Body of pancreas (tissue), 4 donors: ENCODE results near the gene CREB5. TPM values are rescaled to one million over a fixed set of nuclear protein-coding genes. Genes with fewer than 3 reads are reported as not detected.

Experiments
- ATAC-seq: fragments of 150-250 bp; one replicate; pipeline ENCODE4 v1.9.1; 2016
- DNase-seq, 4 donors: peaks; one replicate each; pipeline ENCODE4 v3.0.0-alpha.2; 2019
- H3K27ac ChIP-seq, 4 donors: fragments of 200-600 bp; sonication (generic); 1 replicate in 3 of 4; 2 replicates in 1 of 4; pipeline versions ENCODE4 v1.5.1 to v1.6.1; 2016 to 2019; ENCODE audit warnings: mild to moderate bottlenecking in 1 of 4, mixed read lengths in 1 of 4, moderate library complexity in 1 of 4
- H3K27me3 ChIP-seq, 2 donors: fragments of 200-600 bp; sonication (generic); one replicate each; pipeline ENCODE4 v1.6.0; 2016; ENCODE audit warnings: mild to moderate bottlenecking in 1 of 2
- H3K36me3 ChIP-seq, 2 donors: fragments of 200-600 bp; sonication (generic); replicated peaks in 1 of 2; 2 replicates each; pipeline ENCODE4 v1.5.1; 2016; ENCODE audit warnings: low read depth in 2 of 2; ENCODE audit not compliant: insufficient read depth in 1 of 2
- H3K4me1 ChIP-seq: fragments of 200-600 bp; sonication (generic); one replicate; pipeline ENCODE4 v1.6.0; 2016
- H3K4me3 ChIP-seq, 2 donors: fragments of 200-600 bp; sonication (generic); 1 replicate in 1 of 2; 2 replicates in 1 of 2; pipeline ENCODE4 v1.5.1; 2016 to 2019
- H3K9me3 ChIP-seq, 3 donors: fragments of 200-600 bp; sonication (generic); 1 replicate in 2 of 3; 2 replicates in 1 of 3; pipeline ENCODE4 v1.5.1; 2016
- POLR2A ChIP-seq, 3 donors: fragments of 450-650 bp; IDR thresholded peaks; one replicate each; pipeline ENCODE4 v1.6.1; 2016; ENCODE audit warnings: antibody characterized with exemption in 3 of 3, mild to moderate bottlenecking in 2 of 3
- WGBS, 2 donors: methylation state at CpG; one replicate each; pipeline ENCODE4 v1.1.5; 2017; 5-methylcytosine and 5-hydroxymethylcytosine counted together
- intact Hi-C: fragments of 100-400 bp; cut with DNase I; formaldehyde crosslinking; loops from one replicate; pipeline ENCODE4 v1.15.1; 2023
- total RNA-seq, 2 donors: library from RNA; depleted of rRNA; stranded (reverse); fragments of >200 nt; gene quantifications; one replicate each; pipeline ENCODE4 v1.1.0, GENCODE V29; 2016
- TF ChIP-seq, protein P1 (sequence below), 7 experiments: fragments of 450-650 bp in 4 of 7; fragments of 200-600 bp in 3 of 7; sonication (generic) in 3 of 7; IDR thresholded peaks; one replicate each; pipeline ENCODE4 v1.5.1; 2016 to 2019; ENCODE audit warnings: antibody characterized with exemption in 7 of 7

Gene CREB5
- total RNA-seq, 2 donors from 2014 or later, result 10.4 to 25.7 TPM

DNA sequence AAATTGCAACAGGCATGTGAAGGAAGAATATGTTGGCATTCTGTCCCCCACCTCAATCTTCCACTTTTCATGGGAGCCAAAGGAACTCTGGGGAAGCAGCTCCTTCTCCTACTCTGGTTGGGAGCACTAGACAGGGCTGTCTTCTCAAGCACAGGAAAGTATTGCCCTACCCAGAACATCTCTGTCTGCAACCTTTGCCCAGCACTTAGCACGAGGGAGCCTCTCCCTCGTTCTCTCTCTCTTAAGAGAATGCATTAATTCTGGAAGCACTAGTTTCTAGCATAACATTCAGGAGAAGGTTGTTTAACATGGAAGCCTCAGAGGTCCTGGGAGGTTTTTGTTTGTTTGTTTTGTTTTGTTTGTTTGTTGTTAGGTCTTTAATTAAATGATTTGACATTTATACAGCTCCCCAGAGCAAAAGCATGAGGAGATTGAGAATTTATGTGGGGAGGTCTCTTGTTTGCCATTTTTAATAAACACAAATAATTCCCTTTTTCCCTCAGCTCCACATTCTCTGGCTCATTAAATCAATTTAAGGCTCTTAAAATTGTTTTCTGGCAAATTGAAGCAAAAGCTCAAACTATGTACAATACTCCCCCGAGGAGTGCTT is 305.2 kb downstream of the CREB5 start:
- TF ChIP-seq POLR2A (IDR thresholded peaks at IDR 0.05), result no peak
- TF ChIP-seq, protein P1, sequence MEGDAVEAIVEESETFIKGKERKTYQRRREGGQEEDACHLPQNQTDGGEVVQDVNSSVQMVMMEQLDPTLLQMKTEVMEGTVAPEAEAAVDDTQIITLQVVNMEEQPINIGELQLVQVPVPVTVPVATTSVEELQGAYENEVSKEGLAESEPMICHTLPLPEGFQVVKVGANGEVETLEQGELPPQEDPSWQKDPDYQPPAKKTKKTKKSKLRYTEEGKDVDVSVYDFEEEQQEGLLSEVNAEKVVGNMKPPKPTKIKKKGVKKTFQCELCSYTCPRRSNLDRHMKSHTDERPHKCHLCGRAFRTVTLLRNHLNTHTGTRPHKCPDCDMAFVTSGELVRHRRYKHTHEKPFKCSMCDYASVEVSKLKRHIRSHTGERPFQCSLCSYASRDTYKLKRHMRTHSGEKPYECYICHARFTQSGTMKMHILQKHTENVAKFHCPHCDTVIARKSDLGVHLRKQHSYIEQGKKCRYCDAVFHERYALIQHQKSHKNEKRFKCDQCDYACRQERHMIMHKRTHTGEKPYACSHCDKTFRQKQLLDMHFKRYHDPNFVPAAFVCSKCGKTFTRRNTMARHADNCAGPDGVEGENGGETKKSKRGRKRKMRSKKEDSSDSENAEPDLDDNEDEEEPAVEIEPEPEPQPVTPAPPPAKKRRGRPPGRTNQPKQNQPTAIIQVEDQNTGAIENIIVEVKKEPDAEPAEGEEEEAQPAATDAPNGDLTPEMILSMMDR (IDR thresholded peaks at IDR 0.05), result no peak
- ATAC-seq, result no peak
- Histone ChIP-seq H3K4me1 (no peaks in the 10 kb centered on the region), H3K27me3 (no peaks in the 10 kb centered on the region), H3K36me3 (no peaks in the 10 kb centered on the region), H3K9me3 (no peaks in the 10 kb centered on the region), H3K27ac (no peak overlapping the region), H3K4me3 (no peak overlapping the region)
- no peak for DNase-seq
- intact Hi-C loops, result no loop called here
- 82 to 85% methylated on average over 3 of the region's 3 CpGs for WGBS, 2 donors

DNA sequence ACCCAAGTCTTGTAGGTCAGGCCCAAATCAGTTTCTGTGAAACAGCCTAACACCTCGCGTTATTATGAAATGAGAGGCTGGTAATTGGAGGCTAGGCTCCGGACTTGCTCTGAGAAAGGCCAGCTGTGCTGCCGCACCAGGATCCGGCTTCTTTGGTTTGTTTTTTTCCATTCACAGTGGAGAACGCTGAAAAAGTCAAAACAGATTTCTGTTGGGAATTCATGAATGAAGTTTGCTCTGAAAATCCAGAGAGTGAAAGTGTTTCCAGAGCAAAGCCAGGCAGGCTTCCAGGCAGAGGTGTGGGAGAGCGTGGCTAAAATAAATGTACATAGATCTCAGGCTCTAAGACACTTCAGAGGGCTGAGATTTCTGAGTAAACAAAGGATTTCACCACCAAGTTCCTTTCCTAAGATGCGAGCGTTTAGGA is 305.8 kb downstream of the CREB5 start:
- no peak overlapping the region for H3K4me3 ChIP-seq
- H3K9me3 ChIP-seq, result no peaks in the 10 kb centered on the region
- no peaks in the 10 kb centered on the region for H3K36me3 ChIP-seq
- intact Hi-C loops, result no loop called here
- DNase-seq, result no peak
- no peaks in the 10 kb centered on the region for H3K27me3 ChIP-seq
- no peak overlapping the region for H3K27ac ChIP-seq
- no peaks in the 10 kb centered on the region for H3K4me1 ChIP-seq
- 78 to 81% methylated on average over 9 of the region's 9 CpGs for WGBS, 2 donors
- no peak for ATAC-seq
- TF ChIP-seq POLR2A (IDR thresholded peaks at IDR 0.05), result no peak
- TF ChIP-seq, protein P1 (IDR thresholded peaks at IDR 0.05), result no peak

DNA sequence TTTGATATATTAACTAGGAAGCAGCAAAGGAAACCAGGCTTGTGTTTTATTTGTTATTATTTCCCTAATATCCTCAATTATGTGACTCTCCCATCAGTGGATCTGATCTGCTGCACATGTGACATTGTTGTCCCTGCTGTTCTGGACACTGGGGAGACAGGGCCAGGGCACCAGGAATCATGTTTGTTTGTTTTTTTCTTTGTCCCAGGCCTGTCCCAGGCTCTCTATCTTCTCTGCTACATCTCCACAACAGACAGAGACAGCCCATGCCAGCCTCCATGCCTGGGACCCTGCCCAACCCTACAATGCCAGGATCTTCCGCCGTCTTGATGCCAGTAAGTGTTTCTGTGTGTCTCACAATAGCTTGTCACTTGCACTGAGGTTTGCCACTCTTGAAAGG is 306.2 kb downstream of the CREB5 start:
- H3K36me3 ChIP-seq, result no peaks in the 10 kb centered on the region
- no peak overlapping the region for H3K4me3 ChIP-seq
- 94 to 96% methylated on average over 2 of the region's 2 CpGs for WGBS, 2 donors
- no peak for ATAC-seq
- intact Hi-C loops, result no loop called here
- no peak overlapping the region for H3K27ac ChIP-seq
- no peak for DNase-seq
- H3K4me1 ChIP-seq, result no peaks in the 10 kb centered on the region
- TF ChIP-seq, protein P1 (IDR thresholded peaks at IDR 0.05), result no peak
- no peak for TF ChIP-seq POLR2A (IDR thresholded peaks at IDR 0.05)
- no peaks in the 10 kb centered on the region for H3K9me3 ChIP-seq
- no peaks in the 10 kb centered on the region for H3K27me3 ChIP-seq

DNA sequence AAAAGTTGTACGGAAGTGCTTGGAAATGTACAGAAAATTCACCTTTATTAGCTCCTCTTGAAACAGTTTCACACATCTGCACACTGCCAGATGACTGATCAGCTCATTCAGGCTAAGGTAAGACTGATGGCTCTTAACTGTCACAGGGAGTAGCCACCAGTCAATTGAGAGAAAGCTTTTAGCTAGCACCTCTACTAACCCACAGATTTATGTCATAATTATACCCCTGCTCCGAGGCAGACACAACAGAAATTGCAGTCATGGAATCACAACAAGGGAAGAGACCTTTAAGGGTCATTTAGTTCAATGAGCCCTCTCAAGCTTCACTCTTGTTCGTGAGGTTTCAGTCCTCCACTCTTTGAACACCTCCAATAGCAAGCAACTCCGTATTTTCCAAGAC is 310.4 kb downstream of the CREB5 start:
- Histone ChIP-seq H3K4me1 (no peaks in the 10 kb centered on the region), H3K4me3 (no peak overlapping the region), H3K9me3 (no peaks in the 10 kb centered on the region), H3K36me3 (no peaks in the 10 kb centered on the region), H3K27ac (no peak overlapping the region), H3K27me3 (no peaks in the 10 kb centered on the region)
- 78% methylated on average over 4 of the region's 4 CpGs for WGBS, 2 donors
- ATAC-seq (no peak), DNase-seq (no peak)
- no peak for TF ChIP-seq POLR2A (IDR thresholded peaks at IDR 0.05)
- TF ChIP-seq, protein P1 (IDR thresholded peaks at IDR 0.05), result no peak
- intact Hi-C loops, result no loop called here

DNA sequence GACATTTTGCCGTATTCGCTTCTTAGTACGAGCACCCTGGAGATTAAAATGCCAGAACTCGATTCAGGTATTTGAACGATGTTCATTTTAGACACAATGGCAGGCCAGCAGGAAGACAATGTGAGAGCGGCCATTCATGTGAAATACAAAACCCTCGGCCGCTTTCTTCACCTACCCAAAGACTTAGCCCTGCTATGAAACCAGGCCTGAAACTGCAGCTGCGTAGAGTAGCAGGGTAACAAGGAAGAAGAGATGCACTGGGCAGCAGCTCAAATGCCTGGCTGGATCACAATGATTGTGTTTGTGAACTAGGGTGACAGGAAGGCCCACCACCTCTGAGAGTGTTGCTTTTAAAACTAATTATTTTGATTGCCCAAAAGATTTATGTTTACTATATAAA is 311.0 kb downstream of the CREB5 start:
- Histone ChIP-seq H3K27ac (no peak overlapping the region), H3K27me3 (no peaks in the 10 kb centered on the region), H3K9me3 (no peaks in the 10 kb centered on the region), H3K36me3 (no peaks in the 10 kb centered on the region), H3K4me3 (no peak overlapping the region), H3K4me1 (no peaks in the 10 kb centered on the region)
- TF ChIP-seq, protein P1 (IDR thresholded peaks at IDR 0.05), result no peak
- TF ChIP-seq POLR2A (IDR thresholded peaks at IDR 0.05), result no peak
- DNase-seq, result no peak
- no peak for ATAC-seq
- intact Hi-C loops, result no loop called here
- WGBS, 2 donors, result 78 to 90% methylated on average over 9 of the region's 9 CpGs
